GM08714 (cell line): ENCODE data around the gene PTBP3.
"Not testable (repeated sequence)": the region's sequence is repeated elsewhere in the genome, so short reads cannot be mapped to it uniquely, and the experiment has no call there.

Experiments used
- H3K4me3 ChIP-seq: fragments of 200-500 bp; sonication (Bioruptor generic); 2 replicates; pipeline ENCODE4 v1.5.1; 2014; ENCODE audit warnings: mild to moderate bottlenecking, low read length, inconsistent platforms
- ZNF274 ChIP-seq: IDR thresholded peaks from 2 replicates; pipeline ENCODE4 v1.6.1; 2012; ENCODE audit warnings: mild to moderate bottlenecking, low read depth, low read length

Gene PTBP3

GRCh38 chr9:112194969-112195431 lies 138.4 kb downstream of the PTBP3 start:
- no peak overlapping the region for H3K4me3 ChIP-seq
- TF ChIP-seq ZNF274 = no peak

GRCh38 chr9:112193572-112194288 lies 139.7 kb downstream of the PTBP3 start:
- H3K4me3 ChIP-seq = no peak overlapping the region
- no peak for TF ChIP-seq ZNF274

- not testable (repeated sequence) for H3K4me3 ChIP-seq
Observed at GRCh38 chr9:112190320-112190719, 143.1 kb downstream of the PTBP3 start.

- no peak overlapping the region for H3K4me3 ChIP-seq
- TF ChIP-seq ZNF274 = no peak
Observed at GRCh38 chr9:112188884-112189283, 144.5 kb downstream of the PTBP3 start.

GRCh38 chr9:112187404-112187803 lies 146.0 kb downstream of the PTBP3 start:
- H3K4me3 ChIP-seq = no peak overlapping the region
- no peak for TF ChIP-seq ZNF274

- no peak overlapping the region for H3K4me3 ChIP-seq
- TF ChIP-seq ZNF274 = no peak
Observed at GRCh38 chr9:112186695-112187094, 146.7 kb downstream of the PTBP3 start.

GRCh38 chr9:112184946-112185345 lies 148.5 kb downstream of the PTBP3 start:
- no peak overlapping the region for H3K4me3 ChIP-seq
- no peak for TF ChIP-seq ZNF274

GRCh38 chr9:112184221-112184620 lies 149.2 kb downstream of the PTBP3 start:
- TF ChIP-seq ZNF274 = no peak
- no peak overlapping the region for H3K4me3 ChIP-seq

GRCh38 chr9:112180387-112180881 lies 153.0 kb downstream of the PTBP3 start:
- TF ChIP-seq ZNF274 = no peak
- no peak overlapping the region for H3K4me3 ChIP-seq

- no peak overlapping the region for H3K4me3 ChIP-seq
- TF ChIP-seq ZNF274 = no peak
Observed at GRCh38 chr9:112179816-112180215, 153.6 kb downstream of the PTBP3 start.

GRCh38 chr9:112176524-112176923 lies 156.9 kb downstream of the PTBP3 start:
- no peak overlapping the region for H3K4me3 ChIP-seq
- no peak for TF ChIP-seq ZNF274

- H3K4me3 ChIP-seq = peak overlapping the region; percentile 52; the same call in 1 of the 2 replicates
- no peak for TF ChIP-seq ZNF274
Observed at GRCh38 chr9:112175796-112176315, 157.6 kb downstream of the PTBP3 start.

GRCh38 chr9:112174965-112175795 lies 158.2 kb downstream of the PTBP3 start, which contains the start of gene SUSD1:
Gene SUSD1, minus strand, starts transcription at chr9:112175297. Its CDS starts 62 bp downstream, at chr9:112175235.
- TF ChIP-seq ZNF274 = no peak
- H3K4me3 ChIP-seq = peak within 1 kb of the TSS; percentile 52; the same call in 1 of the 2 replicates

- peak overlapping the region; percentile 52; the same call in 1 of the 2 replicates for H3K4me3 ChIP-seq
- no peak for TF ChIP-seq ZNF274
Observed at GRCh38 chr9:112174222-112174964, 159.0 kb downstream of the PTBP3 start.
